KMS-11 (cell line): ENCODE results near the gene TIMM22.
"Not testable (repeated sequence)": the region's sequence is repeated elsewhere in the genome, so short reads cannot be mapped to it uniquely, and the experiment has no call there.

Experiments
- H2AFZ ChIP-seq: fragments of 200-600 bp; sonication (generic); 2 replicates; pipeline ENCODE4 v1.6.1; 2016; ENCODE audit warnings: antibody characterized with exemption, mixed run types, low read depth
- H3K27ac ChIP-seq: fragments of 200-600 bp; sonication (generic); 2 replicates; pipeline ENCODE4 v1.6.1; 2016; ENCODE audit warnings: mild to moderate bottlenecking, mixed run types
- H3K27me3 ChIP-seq: fragments of 200-600 bp; sonication (generic); 2 replicates; pipeline ENCODE4 v1.6.1; 2017; ENCODE audit warnings: mild to moderate bottlenecking, low read depth, mixed run types, moderate library complexity; ENCODE audit not compliant: insufficient read depth
- H3K36me3 ChIP-seq: fragments of 200-600 bp; sonication (generic); 2 replicates; pipeline ENCODE4 v1.6.1; 2017; ENCODE audit warnings: mild to moderate bottlenecking, mixed run types; ENCODE audit not compliant: insufficient read depth
- H3K4me1 ChIP-seq: fragments of 200-600 bp; sonication (generic); 2 replicates; pipeline ENCODE4 v1.6.1; 2016; ENCODE audit warnings: mild to moderate bottlenecking, low read depth, mixed run types; ENCODE audit not compliant: poor library complexity, severe bottlenecking
- H3K4me2 ChIP-seq: fragments of 200-600 bp; sonication (generic); 2 replicates; pipeline ENCODE4 v1.7.0; 2016; ENCODE audit warnings: mild to moderate bottlenecking, mixed run types
- H3K4me3 ChIP-seq: fragments of 200-600 bp; sonication (generic); IDR thresholded peaks from 2 replicates; pipeline ENCODE4 v1.6.1; 2017; ENCODE audit warnings: low read depth, low read length, mixed read lengths; ENCODE audit not compliant: insufficient read depth
- H3K79me2 ChIP-seq: fragments of 200-600 bp; sonication (generic); 2 replicates; pipeline ENCODE4 v1.6.1; 2016; ENCODE audit warnings: low read depth, mixed run types; ENCODE audit not compliant: insufficient read depth
- H3K9ac ChIP-seq: fragments of 200-600 bp; sonication (generic); 2 replicates; pipeline ENCODE4 v1.6.1; 2016; ENCODE audit warnings: mild to moderate bottlenecking, mixed run types
- H4K20me1 ChIP-seq: fragments of 200-600 bp; sonication (generic); 2 replicates; pipeline ENCODE4 v1.6.1; 2016; ENCODE audit warnings: mild to moderate bottlenecking, mixed run types; ENCODE audit not compliant: insufficient read depth
- CTCF ChIP-seq: fragments of 200-600 bp; sonication (generic); conservative IDR thresholded peaks from 2 replicates; pipeline ENCODE4 v1.6.1; 2017; ENCODE audit warnings: low read depth, mild to moderate bottlenecking, antibody characterized with exemption, low read length, moderate library complexity, mixed read lengths

TIMM22 gene

GRCh38 chr17:1043601-1044251 lies 46.8 kb downstream of the TIMM22 start:
- Histone ChIP-seq H3K4me3 (no peak overlapping the region), H3K4me2 (no peak overlapping the region), H3K4me1 (no peaks in the 10 kb centered on the region), H3K9ac (no peak overlapping the region), H3K27ac (no peak overlapping the region), H2AFZ (no peak overlapping the region), H3K27me3 (no peaks in the 10 kb centered on the region), H4K20me1 (no peaks in the 10 kb centered on the region), H3K36me3 (no peaks in the 10 kb centered on the region), H3K79me2 (no peaks in the 10 kb centered on the region)
- TF ChIP-seq CTCF: no peak

- H3K4me1 ChIP-seq, H3K27me3 ChIP-seq, H3K36me3 ChIP-seq, H3K4me2 ChIP-seq, H3K79me2 ChIP-seq, H2AFZ ChIP-seq, H4K20me1 ChIP-seq, H3K27ac ChIP-seq, H3K9ac ChIP-seq, H3K4me3 ChIP-seq: not testable (repeated sequence)
These were observed 47.6 kb downstream of the TIMM22 start for GRCh38 chr17:1044387-1045009.

- Histone ChIP-seq H3K4me1 (no peaks in the 10 kb centered on the region), H3K9ac (no peak overlapping the region), H3K27me3 (no peaks in the 10 kb centered on the region), H3K27ac (no peak overlapping the region), H4K20me1 (no peaks in the 10 kb centered on the region), H3K36me3 (no peaks in the 10 kb centered on the region), H3K4me3 (no peak overlapping the region), H3K79me2 (no peaks in the 10 kb centered on the region), H3K4me2 (no peak overlapping the region), H2AFZ (no peak overlapping the region)
- TF ChIP-seq CTCF: no peak
These were observed 48.5 kb downstream of the TIMM22 start for GRCh38 chr17:1045456-1045855.

- Histone ChIP-seq H4K20me1 (no peaks in the 10 kb centered on the region), H3K79me2 (no peaks in the 10 kb centered on the region), H3K36me3 (no peaks in the 10 kb centered on the region), H3K4me2 (no peak overlapping the region), H3K27ac (no peak overlapping the region), H3K9ac (no peak overlapping the region), H2AFZ (no peak overlapping the region), H3K27me3 (no peaks in the 10 kb centered on the region), H3K4me1 (no peaks in the 10 kb centered on the region), H3K4me3 (no peak overlapping the region)
- TF ChIP-seq CTCF: no peak
These were observed 50.4 kb downstream of the TIMM22 start for GRCh38 chr17:1047177-1047878.
